SK-N-SH treated with all-trans-retinoic acid at 6 μM for 48 hours (cell line): Measurements from ENCODE around the gene TEAD1.
A peak's percentile ranks its signal among the peaks of the same experiment; 100 is the strongest.

ENCODE experiments used
- ATAC-seq: fragments of 200-7000 bp; cut with Tn5 transposase; 3 replicates; pipeline ENCODE4 v1.9.1; 2020; ENCODE audit warnings: mild to moderate bottlenecking, moderate library complexity
- ARNTL ChIP-seq: fragments of 450-650 bp; formaldehyde crosslinking; IDR thresholded peaks from 2 replicates; pipeline ENCODE4 v1.5.0; 2020; ENCODE audit warnings: low read depth, mild to moderate bottlenecking, moderate library complexity, borderline replicate concordance
- BACH2 ChIP-seq: fragments of 250-450 bp; sonication (Bioruptor Pico); IDR thresholded peaks from 2 replicates; pipeline ENCODE4 v1.9.0; 2021; ENCODE audit warnings: mild to moderate bottlenecking, borderline replicate concordance
- CREB5 ChIP-seq: fragments of 250-450 bp; sonication (Bioruptor Pico); IDR thresholded peaks from 2 replicates; pipeline ENCODE4 v1.5.1; 2020; ENCODE audit warnings: low read depth, mild to moderate bottlenecking, moderate library complexity
- CSDC2 ChIP-seq: fragments of 250-450 bp; sonication (Bioruptor Pico); IDR thresholded peaks from 2 replicates; pipeline ENCODE4 v1.5.0; 2020; ENCODE audit warnings: mild to moderate bottlenecking, moderate library complexity
- ESRRG ChIP-seq: fragments of 250-450 bp; sonication (Bioruptor Pico); IDR thresholded peaks from 2 replicates; pipeline ENCODE4 v1.6.1; 2021; ENCODE audit warnings: mild to moderate bottlenecking
- GLIS3 ChIP-seq: fragments of 250-450 bp; sonication (Bioruptor Pico); IDR thresholded peaks from 2 replicates; pipeline ENCODE4 v1.5.0; 2020; ENCODE audit warnings: mild to moderate bottlenecking, moderate library complexity
- ISL1 ChIP-seq: fragments of 250-450 bp; sonication (Bioruptor Pico); IDR thresholded peaks from 2 replicates; pipeline ENCODE4 v2.1.2; 2022; ENCODE audit warnings: mild to moderate bottlenecking, moderate library complexity
- OSR1 ChIP-seq: fragments of 250-450 bp; sonication (Bioruptor Pico); IDR thresholded peaks from 2 replicates; pipeline ENCODE4 v1.8.0; 2022; ENCODE audit warnings: moderate library complexity, mild to moderate bottlenecking, inconsistent platforms
- PATZ1 ChIP-seq: fragments of 250-450 bp; sonication (Bioruptor Pico); IDR thresholded peaks from 2 replicates; pipeline ENCODE4 v1.8.0; 2020; ENCODE audit warnings: mild to moderate bottlenecking, moderate library complexity, borderline replicate concordance
- POU6F1 ChIP-seq: fragments of 250-450 bp; sonication (Bioruptor Pico); IDR thresholded peaks from 2 replicates; pipeline ENCODE4 v1.8.0; 2021; ENCODE audit warnings: low read depth, mild to moderate bottlenecking, moderate library complexity, borderline replicate concordance
- PPARA ChIP-seq: fragments of 250-450 bp; sonication (Bioruptor Pico); IDR thresholded peaks from 2 replicates; pipeline ENCODE4 v1.5.0; 2020; ENCODE audit warnings: mild to moderate bottlenecking, borderline replicate concordance
- RARB ChIP-seq: fragments of 250-450 bp; sonication (Bioruptor Pico); IDR thresholded peaks from 2 replicates; pipeline ENCODE4 v1.8.0; 2021; ENCODE audit warnings: mild to moderate bottlenecking, moderate library complexity
- SNAI2 ChIP-seq: fragments of 250-450 bp; sonication (Bioruptor Pico); IDR thresholded peaks from 2 replicates; pipeline ENCODE4 v1.5.0; 2020; ENCODE audit warnings: mild to moderate bottlenecking, moderate library complexity
- TCF4 ChIP-seq: fragments of 250-450 bp; sonication (Bioruptor Pico); IDR thresholded peaks from 2 replicates; pipeline ENCODE4 v1.8.0; 2021; ENCODE audit warnings: mild to moderate bottlenecking, moderate library complexity, borderline replicate concordance
- TOX ChIP-seq: fragments of 250-450 bp; sonication (Bioruptor Pico); IDR thresholded peaks from 2 replicates; pipeline ENCODE4 v1.8.0; 2021; ENCODE audit warnings: mild to moderate bottlenecking, moderate library complexity, borderline replicate concordance
- ZC3H10 ChIP-seq: fragments of 250-450 bp; sonication (Bioruptor Pico); IDR thresholded peaks from 2 replicates; pipeline ENCODE4 v1.5.1; 2021; ENCODE audit warnings: mild to moderate bottlenecking, moderate library complexity
- ZFP3 ChIP-seq: fragments of 250-450 bp; sonication (Bioruptor Pico); IDR thresholded peaks from 2 replicates; pipeline ENCODE4 v1.5.0; 2020; ENCODE audit warnings: mild to moderate bottlenecking, moderate library complexity
- ZFP30 ChIP-seq: fragments of 450-650 bp; formaldehyde crosslinking; IDR thresholded peaks from 2 replicates; pipeline ENCODE4 v1.5.0; 2022; ENCODE audit warnings: mild to moderate bottlenecking, moderate library complexity
- ZNF565 ChIP-seq: fragments of 450-650 bp; formaldehyde crosslinking; conservative IDR thresholded peaks from 2 replicates; pipeline ENCODE4 v1.5.0; 2020; ENCODE audit warnings: low read depth, mild to moderate bottlenecking, moderate library complexity
- ZNF70 ChIP-seq: fragments of 450-650 bp; formaldehyde crosslinking; IDR thresholded peaks from 2 replicates; pipeline ENCODE4 v1.5.0; 2020; ENCODE audit warnings: mild to moderate bottlenecking, moderate library complexity
- ZNF8 ChIP-seq: fragments of 450-650 bp; formaldehyde crosslinking; IDR thresholded peaks from 2 replicates; pipeline ENCODE4 v1.5.0; 2020; ENCODE audit warnings: mild to moderate bottlenecking, moderate library complexity
- TF ChIP-seq, protein P1 (sequence below): fragments of 250-450 bp; sonication (Bioruptor Pico); IDR thresholded peaks from 2 replicates; pipeline ENCODE4 v1.5.1; 2021; ENCODE audit warnings: mild to moderate bottlenecking, moderate library complexity
- TF ChIP-seq, protein P2 (sequence below): fragments of 250-450 bp; sonication (Bioruptor Pico); IDR thresholded peaks from 2 replicates; pipeline ENCODE4 v1.5.0; 2020; ENCODE audit warnings: mild to moderate bottlenecking, moderate library complexity

The TEAD1 gene

DNA sequence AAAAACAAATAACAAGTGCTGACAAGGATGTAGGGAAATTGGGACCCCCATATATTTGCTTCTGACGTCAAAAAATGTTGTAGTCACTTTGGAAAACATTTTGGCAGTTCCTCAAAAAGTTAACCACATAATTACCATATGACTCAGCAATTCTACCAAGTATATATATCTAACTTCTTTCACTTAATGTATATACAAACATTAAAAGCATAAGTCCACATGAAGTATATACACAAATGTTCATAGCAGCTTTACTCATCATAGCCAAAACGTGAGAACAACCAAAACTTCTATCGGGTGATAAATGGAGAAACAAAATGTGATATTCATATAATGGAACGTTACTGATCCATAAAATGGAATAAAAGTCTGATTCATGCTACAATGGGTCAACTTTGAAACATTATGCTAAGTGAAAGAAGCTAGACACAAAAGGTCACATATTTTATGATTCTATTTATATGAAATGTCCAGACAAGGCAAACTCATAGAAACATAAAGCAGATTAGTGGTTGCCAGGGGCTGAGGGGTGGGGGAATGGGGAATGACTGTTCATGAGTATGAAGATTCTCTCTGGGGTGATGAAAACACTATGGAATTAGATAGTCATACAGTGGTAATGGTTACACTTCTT lies 48.7 kb upstream of the TEAD1 start:
- TF ChIP-seq ARNTL = no peak
- TF ChIP-seq ZFP30 (CRISPR knock-in tag) = no peak
- no peak for TF ChIP-seq PPARA
- no peak for TF ChIP-seq ZC3H10 (CRISPR knock-in tag)
- TF ChIP-seq ZFP3 = no peak
- TF ChIP-seq CSDC2 = no peak
- TF ChIP-seq OSR1 (CRISPR knock-in tag) = no peak
- no peak for TF ChIP-seq ZNF8 (CRISPR knock-in tag)
- TF ChIP-seq GLIS3 (CRISPR knock-in tag) = no peak
- no peak for TF ChIP-seq ZNF70
- no peak; the same call in 1 of the 2 replicates for TF ChIP-seq TOX (CRISPR knock-in tag)
- no peak for TF ChIP-seq SNAI2
- no peak for TF ChIP-seq ISL1 (CRISPR knock-in tag)
- TF ChIP-seq, protein P1, sequence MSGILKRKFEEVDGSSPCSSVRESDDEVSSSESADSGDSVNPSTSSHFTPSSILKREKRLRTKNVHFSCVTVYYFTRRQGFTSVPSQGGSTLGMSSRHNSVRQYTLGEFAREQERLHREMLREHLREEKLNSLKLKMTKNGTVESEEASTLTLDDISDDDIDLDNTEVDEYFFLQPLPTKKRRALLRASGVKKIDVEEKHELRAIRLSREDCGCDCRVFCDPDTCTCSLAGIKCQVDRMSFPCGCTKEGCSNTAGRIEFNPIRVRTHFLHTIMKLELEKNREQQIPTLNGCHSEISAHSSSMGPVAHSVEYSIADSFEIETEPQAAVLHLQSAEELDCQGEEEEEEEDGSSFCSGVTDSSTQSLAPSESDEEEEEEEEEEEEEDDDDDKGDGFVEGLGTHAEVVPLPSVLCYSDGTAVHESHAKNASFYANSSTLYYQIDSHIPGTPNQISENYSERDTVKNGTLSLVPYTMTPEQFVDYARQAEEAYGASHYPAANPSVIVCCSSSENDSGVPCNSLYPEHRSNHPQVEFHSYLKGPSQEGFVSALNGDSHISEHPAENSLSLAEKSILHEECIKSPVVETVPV (CRISPR knock-in tag) = no peak
- TF ChIP-seq ZNF565 (CRISPR knock-in tag) = no peak
- no peak for TF ChIP-seq RARB
- ATAC-seq = peak; percentile 92

- ATAC-seq = no peak
- TF ChIP-seq ZNF565 (CRISPR knock-in tag) = no peak
- TF ChIP-seq ESRRG = no peak
- no peak for TF ChIP-seq BACH2 (CRISPR knock-in tag)
- no peak for TF ChIP-seq ZFP30 (CRISPR knock-in tag)
- no peak for TF ChIP-seq TCF4 (CRISPR knock-in tag)
- TF ChIP-seq ZFP3 = no peak
- TF ChIP-seq OSR1 (CRISPR knock-in tag) = no peak
- TF ChIP-seq ISL1 (CRISPR knock-in tag) = no peak
- no peak for TF ChIP-seq ZNF8 (CRISPR knock-in tag)
- no peak for TF ChIP-seq TOX (CRISPR knock-in tag)
- TF ChIP-seq RARB = no peak
Observed at GRCh38 chr11:12626616-12627015, 47.6 kb upstream of the TEAD1 start.

- TF ChIP-seq POU6F1 (no peak), ZNF8 (CRISPR knock-in tag) (peak; percentile 93)
- ATAC-seq = no peak
Observed at GRCh38 chr11:12628314-12628713, 45.9 kb upstream of the TEAD1 start.

GRCh38 chr11:12629601-12630313 lies 44.5 kb upstream of the TEAD1 start:
- no peak for ATAC-seq
- TF ChIP-seq ZFP30 (CRISPR knock-in tag) (no peak), CREB5 (no peak), TCF4 (CRISPR knock-in tag) (no peak), POU6F1 (no peak), ZC3H10 (CRISPR knock-in tag) (no peak), ZNF565 (CRISPR knock-in tag) (no peak), ZNF70 (no peak), OSR1 (CRISPR knock-in tag) (no peak), ISL1 (CRISPR knock-in tag) (no peak), PATZ1 (CRISPR knock-in tag) (no peak), TOX (CRISPR knock-in tag) (no peak)
- TF ChIP-seq, protein P1 (CRISPR knock-in tag) = no peak
- TF ChIP-seq, protein P2, sequence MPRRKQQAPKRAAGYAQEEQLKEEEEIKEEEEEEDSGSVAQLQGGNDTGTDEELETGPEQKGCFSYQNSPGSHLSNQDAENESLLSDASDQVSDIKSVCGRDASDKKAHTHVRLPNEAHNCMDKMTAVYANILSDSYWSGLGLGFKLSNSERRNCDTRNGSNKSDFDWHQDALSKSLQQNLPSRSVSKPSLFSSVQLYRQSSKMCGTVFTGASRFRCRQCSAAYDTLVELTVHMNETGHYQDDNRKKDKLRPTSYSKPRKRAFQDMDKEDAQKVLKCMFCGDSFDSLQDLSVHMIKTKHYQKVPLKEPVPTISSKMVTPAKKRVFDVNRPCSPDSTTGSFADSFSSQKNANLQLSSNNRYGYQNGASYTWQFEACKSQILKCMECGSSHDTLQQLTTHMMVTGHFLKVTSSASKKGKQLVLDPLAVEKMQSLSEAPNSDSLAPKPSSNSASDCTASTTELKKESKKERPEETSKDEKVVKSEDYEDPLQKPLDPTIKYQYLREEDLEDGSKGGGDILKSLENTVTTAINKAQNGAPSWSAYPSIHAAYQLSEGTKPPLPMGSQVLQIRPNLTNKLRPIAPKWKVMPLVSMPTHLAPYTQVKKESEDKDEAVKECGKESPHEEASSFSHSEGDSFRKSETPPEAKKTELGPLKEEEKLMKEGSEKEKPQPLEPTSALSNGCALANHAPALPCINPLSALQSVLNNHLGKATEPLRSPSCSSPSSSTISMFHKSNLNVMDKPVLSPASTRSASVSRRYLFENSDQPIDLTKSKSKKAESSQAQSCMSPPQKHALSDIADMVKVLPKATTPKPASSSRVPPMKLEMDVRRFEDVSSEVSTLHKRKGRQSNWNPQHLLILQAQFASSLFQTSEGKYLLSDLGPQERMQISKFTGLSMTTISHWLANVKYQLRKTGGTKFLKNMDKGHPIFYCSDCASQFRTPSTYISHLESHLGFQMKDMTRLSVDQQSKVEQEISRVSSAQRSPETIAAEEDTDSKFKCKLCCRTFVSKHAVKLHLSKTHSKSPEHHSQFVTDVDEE (CRISPR knock-in tag) = no peak
